Measurements from ENCODE around the gene STPG2. TPM values are rescaled to one million over a fixed set of nuclear protein-coding genes. Genes with fewer than 3 reads are reported as not detected.

Gene STPG2
- total and polyA plus RNA-seq, 2 of the 4 experiments (the other 2 are of a cell fraction) = not detected

- no peak overlapping the region for H3K56ac ChIP-seq (ENCODE audit: extremely low read depth, insufficient read depth, low read length)
- ATAC-seq (ENCODE audit: low read depth) = no peak
- H2BK20ac ChIP-seq (ENCODE audit: low read depth, low read length) = no peak overlapping the region
- H4K20me1 ChIP-seq (ENCODE audit: insufficient read depth, low read length) = no peaks in the 10 kb centered on the region
- H3K9ac ChIP-seq (ENCODE audit: low read depth, low read length) = no peak overlapping the region
- intact Hi-C loops (cut with micrococcal nuclease) = no loop called here
- no peak overlapping the region for H4K91ac ChIP-seq (ENCODE audit: insufficient read depth, low read depth, low read length)
- no peak overlapping the region for H3K27ac ChIP-seq (ENCODE audit: insufficient read depth, low read length)
- H3K23ac ChIP-seq (ENCODE audit: low read depth, low read length) = no peak overlapping the region
- in situ Hi-C loops (cut with MboI; ENCODE audit: low sequenced_read_pairs) = no loop called here
- no peak overlapping the region for H3K14ac ChIP-seq (replicated peaks; ENCODE audit: low read depth, low read length)
- DNase-seq = no peak
- ChIA-PET POLR2A (ENCODE audit: unreplicated experiment) (no interaction called here), CTCF (no interaction called here)
- no peak overlapping the region for H2BK15ac ChIP-seq (ENCODE audit: low read depth, low read length)
- no peaks in the 10 kb centered on the region for H3K79me1 ChIP-seq (ENCODE audit: low read depth in 1 of 2, low read length in 2 of 2)
- no peaks in the 10 kb centered on the region for H3K36me3 ChIP-seq (ENCODE audit: control insufficient read depth, insufficient read depth, low read length)
- H4K8ac ChIP-seq (ENCODE audit: low read depth in 2 of 2, low read length in 2 of 2) = no peak overlapping the region
- dilution Hi-C loops (cut with HindIII; ENCODE audit: low sequenced_read_pairs, unreplicated experiment) = no loop called here
- H3K4me1 ChIP-seq (ENCODE audit: control insufficient read depth, insufficient read depth, low read length) = no peaks in the 10 kb centered on the region
- no peak overlapping the region for H2BK5ac ChIP-seq (ENCODE audit: low read depth, low read length, poor library complexity, severe bottlenecking)
- no peak overlapping the region for H2AFZ ChIP-seq (replicated peaks; ENCODE audit: low read length, poor library complexity)
- H2AK9ac ChIP-seq (replicated peaks; ENCODE audit: low read depth, low read length, poor library complexity) = no peak overlapping the region
- no peak overlapping the region for H3K18ac ChIP-seq (ENCODE audit: low read depth, low read length)
- WGBS, 2 experiments (ENCODE audit: extremely low coverage in 2 of 2, insufficient read length in 1 of 2) = no CpG with 5 or more reads among the region's 3 CpGs
- H3K9me1 ChIP-seq (ENCODE audit: insufficient read depth, low read length) = no peaks in the 10 kb centered on the region
- no peak overlapping the region for H3K4ac ChIP-seq (ENCODE audit: low read depth, low read length)
- no peaks in the 10 kb centered on the region for H3K27me3 ChIP-seq (ENCODE audit: control insufficient read depth, insufficient read depth, low read length)
- H2AK5ac ChIP-seq (ENCODE audit: low read depth, low read length) = no peak overlapping the region
- TF ChIP-seq FOS (IDR thresholded peaks at IDR 0.05; ENCODE audit: low read depth, low read length) = no peak
- no peak for TF ChIP-seq CEBPB (IDR thresholded peaks at IDR 0.05; ENCODE audit: low read depth, low read length)
- TF ChIP-seq NFE2L2 (IDR thresholded peaks at IDR 0.05; ENCODE audit: low read depth, low read length) = no peak
- TF ChIP-seq MAFK (IDR thresholded peaks at IDR 0.05; ENCODE audit: low read depth, low read length) = no peak
- no peak for TF ChIP-seq SMC3 (IDR thresholded peaks at IDR 0.05; ENCODE audit: low read depth, low read length)
- TF ChIP-seq, protein P1, sequence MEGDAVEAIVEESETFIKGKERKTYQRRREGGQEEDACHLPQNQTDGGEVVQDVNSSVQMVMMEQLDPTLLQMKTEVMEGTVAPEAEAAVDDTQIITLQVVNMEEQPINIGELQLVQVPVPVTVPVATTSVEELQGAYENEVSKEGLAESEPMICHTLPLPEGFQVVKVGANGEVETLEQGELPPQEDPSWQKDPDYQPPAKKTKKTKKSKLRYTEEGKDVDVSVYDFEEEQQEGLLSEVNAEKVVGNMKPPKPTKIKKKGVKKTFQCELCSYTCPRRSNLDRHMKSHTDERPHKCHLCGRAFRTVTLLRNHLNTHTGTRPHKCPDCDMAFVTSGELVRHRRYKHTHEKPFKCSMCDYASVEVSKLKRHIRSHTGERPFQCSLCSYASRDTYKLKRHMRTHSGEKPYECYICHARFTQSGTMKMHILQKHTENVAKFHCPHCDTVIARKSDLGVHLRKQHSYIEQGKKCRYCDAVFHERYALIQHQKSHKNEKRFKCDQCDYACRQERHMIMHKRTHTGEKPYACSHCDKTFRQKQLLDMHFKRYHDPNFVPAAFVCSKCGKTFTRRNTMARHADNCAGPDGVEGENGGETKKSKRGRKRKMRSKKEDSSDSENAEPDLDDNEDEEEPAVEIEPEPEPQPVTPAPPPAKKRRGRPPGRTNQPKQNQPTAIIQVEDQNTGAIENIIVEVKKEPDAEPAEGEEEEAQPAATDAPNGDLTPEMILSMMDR (conservative IDR thresholded peaks at IDR 0.05; ENCODE audit: low read depth, low read length) = no peak
- no peak for TF ChIP-seq POLR2A (IDR thresholded peaks at IDR 0.05; ENCODE audit: low read depth, low read length)
- no TSS peak for BruUV-seq (replicated peaks)
- no peak overlapping the region for H2BK120ac ChIP-seq (ENCODE audit: low read depth, low read length)
- H3K4me3 ChIP-seq (ENCODE audit: insufficient read depth, low read depth, low read length) = no peak overlapping the region
- H4K5ac ChIP-seq (ENCODE audit: low read depth, low read length) = no peak overlapping the region
- no peak overlapping the region for H3K4me2 ChIP-seq (ENCODE audit: low read depth, low read length)
- peaks cover 11% of the 10 kb centered on the region; the same call in 1 of the 2 replicates for H3K9me3 ChIP-seq (ENCODE audit: control insufficient read depth, insufficient read depth, low read length)
These were observed 136.4 kb downstream of the STPG2 start for GRCh38 chr4:98006814-98007412.
